NT2/D1 (cell line): Measurements from ENCODE around the gene ALPK3.

Experiments
- YY1 ChIP-seq: IDR thresholded peaks from 2 replicates; pipeline ENCODE4 v1.6.1; 2011; ENCODE audit not compliant: insufficient read length, insufficient read depth
- ZNF274 ChIP-seq: IDR thresholded peaks from 2 replicates; pipeline ENCODE4 v1.6.1; 2011; ENCODE audit warnings: mild to moderate bottlenecking, low read depth, low read length

- TF ChIP-seq YY1 (no peak), ZNF274 (no peak)
Measured at GRCh38 chr15:84859651-84860050, 42.5 kb downstream of the ALPK3 start.
